HepG2 (cell line): ENCODE results near the gene CHST11.

Experiments
- ASH2L ChIP-seq: fragments of 300-600, 200-600 bp; sonication (generic); IDR thresholded peaks from 2 replicates; pipeline ENCODE4 v1.7.0; 2017; ENCODE audit warnings: low read depth, mild to moderate bottlenecking, moderate library complexity, mixed read lengths, low read length; ENCODE audit not compliant: insufficient read length
- CBX5 ChIP-seq: sonication (generic); formaldehyde crosslinking; IDR thresholded peaks from 2 replicates; pipeline ENCODE4 v1.4.0; 2020; ENCODE audit warnings: missing genetic modification reagents, borderline replicate concordance
- ZNF766 ChIP-seq: sonication (generic); formaldehyde crosslinking; IDR thresholded peaks from 2 replicates; pipeline ENCODE4 v1.5.0; 2020; ENCODE audit warnings: missing genetic modification reagents, borderline replicate concordance

GRCh38 chr12:104737791-104738301, 281.1 kb downstream of the CHST11 start:
- no peak for TF ChIP-seq ZNF766 (CRISPR knock-in tag)
- TF ChIP-seq ASH2L: no peak
- no peak for TF ChIP-seq CBX5 (CRISPR knock-in tag)
